Measurements from ENCODE around the gene DZIP1. TPM values are rescaled to one million over a fixed set of nuclear protein-coding genes. Genes with fewer than 3 reads are reported as not detected.

Gene DZIP1
- total and polyA plus RNA-seq, 10 of the 15 experiments (the other 5 are each of a cell fraction or from before 2014, with no cell fraction given) = 0.01 to 1.9 (median 0.55) TPM

GRCh38 chr13:95642999-95643398, 1.5 kb downstream of the DZIP1 start:
- in situ Hi-C loops (cut with MboI) = no loop called here
- FAIRE-seq (no peak), ATAC-seq (no peak), DNase-seq (ENCODE audit: low read depth, low spot score) (no peak)
- Histone ChIP-seq H3K4me3 (no peak overlapping the region), H2AFZ (ENCODE audit: control insufficient read depth, low read depth, low read length) (no peak overlapping the region), H3K9me3 (replicated peaks; ENCODE audit: control insufficient read depth, insufficient read depth, low read length) (no peaks in the 10 kb centered on the region), H3K27me3 (replicated peaks in 1 of 2; ENCODE audit: control insufficient read depth in 2 of 2, insufficient read depth in 2 of 2, low read length in 1 of 2) (peaks cover 0 to 4% of the 10 kb centered on the region in 2 experiments; a peak in 2 of 4 replicates), H3K4me1 (ENCODE audit: control insufficient read depth, insufficient read depth, low read length) (no peaks in the 10 kb centered on the region), H3K27ac (ENCODE audit: control insufficient read depth, insufficient read depth) (no peak overlapping the region), H3K9ac (ENCODE audit: control insufficient read depth, insufficient read depth, low read length) (no peak overlapping the region), H4K20me1 (ENCODE audit: control insufficient read depth, insufficient read depth) (no peaks in the 10 kb centered on the region), H3K4me2 (ENCODE audit: control insufficient read depth, insufficient read depth) (no peak overlapping the region), H3K36me3 (ENCODE audit: control insufficient read depth in 2 of 2, insufficient read depth in 2 of 2, low read length in 1 of 2) (no peaks in the 10 kb centered on the region), H3K79me2 (ENCODE audit: control insufficient read depth, insufficient read depth, low read length) (no peaks in the 10 kb centered on the region; the same call in 1 of the 2 replicates)
- 61% methylated on average over 3 of the region's 3 CpGs for WGBS (ENCODE audit: insufficient coverage, insufficient replicate concordance, low lambda C conversion rate, missing lambda C conversion rate)
- ChIA-PET RAD21 (ENCODE audit: unreplicated experiment) (no interaction called here), SMC1A (ENCODE audit: uncharacterized antibody, unreplicated experiment) (no interaction called here), CTCF (interaction anchor here (0.9 to 1.0 kb wide), 2 partner anchors 11 to 17 kb away, joined by 3 to 4 read pairs; no protein-coding TSS in a partner anchor), POLR2A (no interaction called here)
- no TSS peak for BruUV-seq (replicated peaks)
- intact Hi-C loops (cut with micrococcal nuclease; ENCODE audit: unreplicated experiment) = no loop called here
- no peak for TF ChIP-seq YBX1 (IDR thresholded peaks at IDR 0.05)
- TF ChIP-seq PAX5 (IDR thresholded peaks at IDR 0.05; ENCODE audit: borderline replicate concordance, low read depth, low read length) = no peak
- TF ChIP-seq SMC3 (IDR thresholded peaks at IDR 0.05; ENCODE audit: borderline replicate concordance, low read length) = no peak
- TF ChIP-seq IKZF1 (conservative IDR thresholded peaks at IDR 0.05) = no peak
- no peak for TF ChIP-seq ZNF687 (IDR thresholded peaks at IDR 0.05)
- no peak for TF ChIP-seq ESRRA (IDR thresholded peaks at IDR 0.05; ENCODE audit: low read length)
- no peak for TF ChIP-seq FOXK2 (IDR thresholded peaks at IDR 0.05)
- no peak for TF ChIP-seq E2F8 (IDR thresholded peaks at IDR 0.05; ENCODE audit: low read depth, partially characterized antibody)
- no peak for TF ChIP-seq ZNF592 (IDR thresholded peaks at IDR 0.05)
- TF ChIP-seq MXI1 (IDR thresholded peaks at IDR 0.05; ENCODE audit: low read depth, low read length) = no peak
